ENCODE measurements around the gene PAEP.

The PAEP gene

DNA sequence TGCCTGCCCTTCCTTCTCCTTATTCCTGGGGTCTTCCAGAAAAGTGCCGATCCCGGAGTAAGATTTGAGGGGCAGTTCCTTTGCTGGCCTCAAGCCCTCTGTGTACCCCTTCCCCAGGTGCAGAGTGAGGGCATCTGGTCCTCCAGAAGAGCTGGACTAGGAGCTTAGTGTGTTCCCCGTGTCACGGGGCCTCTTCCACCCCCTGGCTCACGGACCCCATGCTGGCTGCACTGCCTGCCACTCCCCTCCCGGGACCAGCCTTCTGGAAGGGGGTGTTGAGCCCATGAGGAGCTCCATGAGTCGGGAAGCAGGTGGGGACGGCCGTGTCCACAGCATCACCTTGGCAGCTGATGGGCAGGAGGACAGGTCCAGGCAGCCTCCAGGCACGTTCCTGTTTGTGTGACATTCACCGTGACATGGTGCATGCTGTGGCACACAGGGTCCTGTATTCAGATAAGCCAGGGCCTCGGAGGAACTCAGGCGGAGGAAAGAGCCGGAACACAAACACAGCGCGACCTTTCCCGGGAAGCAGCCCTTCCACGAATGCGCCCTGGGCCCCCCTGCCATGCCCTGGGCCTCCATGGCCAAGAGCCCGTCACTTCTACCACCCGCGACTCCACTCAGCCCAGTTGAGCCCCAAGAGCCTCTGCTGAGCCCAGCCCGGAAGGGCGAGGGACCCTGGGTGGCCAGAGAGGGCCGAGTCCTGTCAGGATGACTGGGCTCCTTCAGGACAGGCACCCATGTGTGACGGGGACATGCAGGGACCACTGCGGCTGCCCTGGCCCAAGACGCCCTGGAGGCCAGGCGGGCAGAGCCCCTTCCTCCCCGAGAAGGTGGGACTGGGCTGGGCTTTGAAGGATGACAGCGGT, 46.2 kb upstream of the PAEP start:
- TF ChIP-seq, protein P1, sequence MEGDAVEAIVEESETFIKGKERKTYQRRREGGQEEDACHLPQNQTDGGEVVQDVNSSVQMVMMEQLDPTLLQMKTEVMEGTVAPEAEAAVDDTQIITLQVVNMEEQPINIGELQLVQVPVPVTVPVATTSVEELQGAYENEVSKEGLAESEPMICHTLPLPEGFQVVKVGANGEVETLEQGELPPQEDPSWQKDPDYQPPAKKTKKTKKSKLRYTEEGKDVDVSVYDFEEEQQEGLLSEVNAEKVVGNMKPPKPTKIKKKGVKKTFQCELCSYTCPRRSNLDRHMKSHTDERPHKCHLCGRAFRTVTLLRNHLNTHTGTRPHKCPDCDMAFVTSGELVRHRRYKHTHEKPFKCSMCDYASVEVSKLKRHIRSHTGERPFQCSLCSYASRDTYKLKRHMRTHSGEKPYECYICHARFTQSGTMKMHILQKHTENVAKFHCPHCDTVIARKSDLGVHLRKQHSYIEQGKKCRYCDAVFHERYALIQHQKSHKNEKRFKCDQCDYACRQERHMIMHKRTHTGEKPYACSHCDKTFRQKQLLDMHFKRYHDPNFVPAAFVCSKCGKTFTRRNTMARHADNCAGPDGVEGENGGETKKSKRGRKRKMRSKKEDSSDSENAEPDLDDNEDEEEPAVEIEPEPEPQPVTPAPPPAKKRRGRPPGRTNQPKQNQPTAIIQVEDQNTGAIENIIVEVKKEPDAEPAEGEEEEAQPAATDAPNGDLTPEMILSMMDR (IDR thresholded peaks at IDR 0.05; ENCODE audit: insufficient read depth, low read length, poor library complexity, severe bottlenecking) = no peak
- TF ChIP-seq EZH2phosphoT487 (conservative IDR thresholded peaks at IDR 0.05; ENCODE audit: low read length) = no peak
- Histone ChIP-seq H4K20me1 (ENCODE audit: low read depth, low read length) (no peaks in the 10 kb centered on the region), H3K9me2 (replicated peaks; ENCODE audit: insufficient read depth, low read length) (no peaks in the 10 kb centered on the region), H3K4me3 (ENCODE audit: insufficient read depth, low read length, poor library complexity, severe bottlenecking) (no peak overlapping the region), H2AFZ (ENCODE audit: low read depth, low read length, severe bottlenecking) (no peak overlapping the region), H3F3A (ENCODE audit: insufficient read depth) (no peaks in the 10 kb centered on the region), H3K4me2 (ENCODE audit: low read depth, low read length, poor library complexity, severe bottlenecking) (no peak overlapping the region), H3K9me3 (ENCODE audit: insufficient read depth, low read length) (no peaks in the 10 kb centered on the region), H3K27me3 (ENCODE audit: low read length) (no peaks in the 10 kb centered on the region), H3K9ac (ENCODE audit: low read length) (no peak overlapping the region), H3K79me2 (ENCODE audit: insufficient read depth, low read length) (no peaks in the 10 kb centered on the region), H3K27ac (ENCODE audit: low read depth, low read length) (no peak overlapping the region), H3K36me3 (ENCODE audit: low read length) (no peaks in the 10 kb centered on the region)

- Histone ChIP-seq H3K36me3 (ENCODE audit: low read length) (no peaks in the 10 kb centered on the region), H3K79me2 (ENCODE audit: insufficient read depth, low read length) (no peaks in the 10 kb centered on the region), H3K27me3 (ENCODE audit: low read length) (no peaks in the 10 kb centered on the region), H3K4me3 (ENCODE audit: insufficient read depth, low read length, poor library complexity, severe bottlenecking) (no peak overlapping the region), H2AFZ (ENCODE audit: low read depth, low read length, severe bottlenecking) (no peak overlapping the region), H4K20me1 (ENCODE audit: low read depth, low read length) (no peaks in the 10 kb centered on the region), H3K4me2 (ENCODE audit: low read depth, low read length, poor library complexity, severe bottlenecking) (no peak overlapping the region), H3K9me3 (ENCODE audit: insufficient read depth, low read length) (no peaks in the 10 kb centered on the region), H3F3A (ENCODE audit: insufficient read depth) (no peaks in the 10 kb centered on the region), H3K9ac (ENCODE audit: low read length) (no peak overlapping the region), H3K9me2 (replicated peaks; ENCODE audit: insufficient read depth, low read length) (no peaks in the 10 kb centered on the region), H3K27ac (ENCODE audit: low read depth, low read length) (no peak overlapping the region)
- TF ChIP-seq, protein P1 (IDR thresholded peaks at IDR 0.05; ENCODE audit: insufficient read depth, low read length, poor library complexity, severe bottlenecking) = no peak
- no peak for TF ChIP-seq EZH2phosphoT487 (conservative IDR thresholded peaks at IDR 0.05; ENCODE audit: low read length)
Measured at GRCh38 chr9:135516132-135516860, 45.3 kb upstream of the PAEP start.

DNA sequence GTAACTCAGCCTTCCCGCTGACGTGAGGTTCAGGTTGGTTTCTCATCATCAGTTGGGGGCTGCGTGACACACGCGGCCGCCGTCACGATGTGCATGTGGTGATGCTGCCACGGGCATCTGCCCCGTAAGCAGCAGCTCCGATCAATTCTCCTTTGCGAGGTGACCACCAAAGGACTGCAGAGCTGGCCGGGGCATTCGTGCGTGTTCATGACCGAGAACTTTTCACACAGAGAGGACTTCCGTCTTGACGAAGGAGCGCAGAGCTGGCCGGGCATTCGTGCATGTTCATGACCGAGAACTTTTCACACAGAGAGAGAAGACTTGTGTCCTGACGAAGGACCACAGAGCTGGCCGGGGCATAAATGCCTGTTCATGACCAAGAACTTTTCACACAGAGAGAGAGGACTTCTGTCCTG, 44.1 kb upstream of the PAEP start:
- H3K9ac ChIP-seq (ENCODE audit: low read length) = no peak overlapping the region
- TF ChIP-seq, protein P1 (IDR thresholded peaks at IDR 0.05; ENCODE audit: insufficient read depth, low read length, poor library complexity, severe bottlenecking) = no peak
- no peak for TF ChIP-seq EZH2phosphoT487 (conservative IDR thresholded peaks at IDR 0.05; ENCODE audit: low read length)
- H3K36me3 ChIP-seq (ENCODE audit: low read length) = no peaks in the 10 kb centered on the region
- H3K27ac ChIP-seq (ENCODE audit: low read depth, low read length) = no peak overlapping the region
- H3K79me2 ChIP-seq (ENCODE audit: insufficient read depth, low read length) = no peaks in the 10 kb centered on the region
- no peaks in the 10 kb centered on the region for H3K9me2 ChIP-seq (replicated peaks; ENCODE audit: insufficient read depth, low read length)
- no peak overlapping the region for H3K4me2 ChIP-seq (ENCODE audit: low read depth, low read length, poor library complexity, severe bottlenecking)
- H2AFZ ChIP-seq (ENCODE audit: low read depth, low read length, severe bottlenecking) = no peak overlapping the region
- no peaks in the 10 kb centered on the region for H3K9me3 ChIP-seq (ENCODE audit: insufficient read depth, low read length)
- H4K20me1 ChIP-seq (ENCODE audit: low read depth, low read length) = no peaks in the 10 kb centered on the region
- H3F3A ChIP-seq (ENCODE audit: insufficient read depth) = no peaks in the 10 kb centered on the region
- no peaks in the 10 kb centered on the region for H3K27me3 ChIP-seq (ENCODE audit: low read length)
- H3K4me3 ChIP-seq (ENCODE audit: insufficient read depth, low read length, poor library complexity, severe bottlenecking) = no peak overlapping the region

Measured in SU-DHL-6 (cell line).